ENCODE measurements around the gene CDH20. TPM values are rescaled to one million over a fixed set of nuclear protein-coding genes. Genes with fewer than 3 reads are reported as not detected.

CDH20 gene
- total RNA-seq, 1 donor from 2014 or later = not detected

DNA sequence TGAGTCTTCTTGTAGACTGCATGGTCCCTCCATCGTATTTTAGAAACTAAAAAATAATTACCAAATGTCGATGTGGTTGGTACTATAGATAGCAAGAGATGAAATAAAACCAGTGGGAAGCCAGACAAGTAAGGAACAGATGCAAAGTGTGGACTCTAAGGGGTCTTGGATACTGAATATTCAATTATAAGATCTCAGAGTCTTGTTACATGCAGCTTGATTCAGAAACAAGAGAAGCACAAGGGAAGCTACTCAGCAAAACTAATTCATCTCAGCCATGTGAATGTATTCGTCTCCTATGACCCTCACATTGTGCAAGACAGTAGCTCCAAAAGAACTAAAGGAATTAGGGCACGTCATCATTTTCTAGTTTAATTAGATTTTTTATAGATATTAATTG is 80.9 kb downstream of the CDH20 start:
- no peaks in the 10 kb centered on the region for H3K36me3 Mint-ChIP-seq (ENCODE audit: low read depth)
- H3K27me3 Mint-ChIP-seq (ENCODE audit: low read depth) = no peaks in the 10 kb centered on the region
- TF ChIP-seq, protein P1, sequence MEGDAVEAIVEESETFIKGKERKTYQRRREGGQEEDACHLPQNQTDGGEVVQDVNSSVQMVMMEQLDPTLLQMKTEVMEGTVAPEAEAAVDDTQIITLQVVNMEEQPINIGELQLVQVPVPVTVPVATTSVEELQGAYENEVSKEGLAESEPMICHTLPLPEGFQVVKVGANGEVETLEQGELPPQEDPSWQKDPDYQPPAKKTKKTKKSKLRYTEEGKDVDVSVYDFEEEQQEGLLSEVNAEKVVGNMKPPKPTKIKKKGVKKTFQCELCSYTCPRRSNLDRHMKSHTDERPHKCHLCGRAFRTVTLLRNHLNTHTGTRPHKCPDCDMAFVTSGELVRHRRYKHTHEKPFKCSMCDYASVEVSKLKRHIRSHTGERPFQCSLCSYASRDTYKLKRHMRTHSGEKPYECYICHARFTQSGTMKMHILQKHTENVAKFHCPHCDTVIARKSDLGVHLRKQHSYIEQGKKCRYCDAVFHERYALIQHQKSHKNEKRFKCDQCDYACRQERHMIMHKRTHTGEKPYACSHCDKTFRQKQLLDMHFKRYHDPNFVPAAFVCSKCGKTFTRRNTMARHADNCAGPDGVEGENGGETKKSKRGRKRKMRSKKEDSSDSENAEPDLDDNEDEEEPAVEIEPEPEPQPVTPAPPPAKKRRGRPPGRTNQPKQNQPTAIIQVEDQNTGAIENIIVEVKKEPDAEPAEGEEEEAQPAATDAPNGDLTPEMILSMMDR (IDR thresholded peaks at IDR 0.05) = no peak
- DNase-seq (ENCODE audit: low spot score) = no peak
- H3K4me1 Mint-ChIP-seq (ENCODE audit: low read depth) = no peaks in the 10 kb centered on the region
- no peak overlapping the region for H3K4me3 Mint-ChIP-seq (ENCODE audit: unreplicated experiment)
- no peaks in the 10 kb centered on the region for H3K9me3 Mint-ChIP-seq (ENCODE audit: low read depth)
- no peak overlapping the region for H3K27ac Mint-ChIP-seq (ENCODE audit: unreplicated experiment)

GRCh38 chr18:61419763-61420162 is 86.5 kb downstream of the CDH20 start:
- H3K27ac Mint-ChIP-seq (ENCODE audit: unreplicated experiment) = no peak overlapping the region
- no peaks in the 10 kb centered on the region for H3K36me3 Mint-ChIP-seq (ENCODE audit: low read depth)
- H3K9me3 Mint-ChIP-seq (ENCODE audit: low read depth) = no peaks in the 10 kb centered on the region

DNA sequence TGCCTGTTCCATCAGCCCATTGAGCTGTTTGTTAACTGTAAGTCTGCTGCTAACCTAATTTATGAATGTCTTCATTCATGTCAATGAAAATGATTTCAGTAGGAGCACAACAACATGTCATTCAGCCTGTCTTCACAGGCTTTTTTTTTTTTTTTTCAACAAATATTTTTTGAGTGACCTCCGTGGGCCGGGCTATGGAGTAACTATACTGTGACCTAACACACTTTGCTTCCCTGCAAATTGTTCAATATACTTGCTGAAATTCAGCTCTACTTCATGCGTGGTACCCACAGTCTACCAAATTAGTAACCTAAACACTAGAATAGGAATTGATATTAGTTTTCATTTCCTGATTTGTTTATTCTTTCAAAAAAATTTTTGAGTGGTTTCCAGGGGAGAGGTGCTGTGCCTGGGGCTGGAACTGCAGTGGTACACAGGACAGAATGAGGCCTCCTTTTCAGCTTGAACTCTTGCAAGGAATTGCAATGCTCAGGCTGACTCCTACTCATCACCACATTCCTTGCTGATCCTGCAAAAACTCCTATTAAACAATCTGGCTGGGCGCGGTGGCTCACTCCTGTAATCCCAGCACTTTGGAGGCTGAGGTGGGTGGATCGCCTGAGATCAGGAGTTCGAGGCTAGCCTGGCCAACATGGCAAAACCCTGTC is 87.1 kb downstream of the CDH20 start:
- Mint-ChIP-seq H3K27me3 (ENCODE audit: low read depth) (no peaks in the 10 kb centered on the region), H3K36me3 (ENCODE audit: low read depth) (no peaks in the 10 kb centered on the region), H3K4me3 (ENCODE audit: unreplicated experiment) (no peak overlapping the region), H3K4me1 (ENCODE audit: low read depth) (peaks cover 4% of the 10 kb centered on the region), H3K9me3 (ENCODE audit: low read depth) (no peaks in the 10 kb centered on the region), H3K27ac (ENCODE audit: unreplicated experiment) (no peak overlapping the region)
- TF ChIP-seq, protein P1 (IDR thresholded peaks at IDR 0.05) = no peak
- DNase-seq (ENCODE audit: low spot score) = no peak

More at GRCh38 chr18:61419763-61420162, 86.5 kb downstream of the CDH20 start:
- TF ChIP-seq, protein P1 (IDR thresholded peaks at IDR 0.05) = no peak
- Mint-ChIP-seq H3K4me3 (ENCODE audit: unreplicated experiment) (no peak overlapping the region), H3K27me3 (ENCODE audit: low read depth) (no peaks in the 10 kb centered on the region), H3K4me1 (ENCODE audit: low read depth) (peaks cover 4% of the 10 kb centered on the region)
- DNase-seq (ENCODE audit: low spot score) = no peak

DNA sequence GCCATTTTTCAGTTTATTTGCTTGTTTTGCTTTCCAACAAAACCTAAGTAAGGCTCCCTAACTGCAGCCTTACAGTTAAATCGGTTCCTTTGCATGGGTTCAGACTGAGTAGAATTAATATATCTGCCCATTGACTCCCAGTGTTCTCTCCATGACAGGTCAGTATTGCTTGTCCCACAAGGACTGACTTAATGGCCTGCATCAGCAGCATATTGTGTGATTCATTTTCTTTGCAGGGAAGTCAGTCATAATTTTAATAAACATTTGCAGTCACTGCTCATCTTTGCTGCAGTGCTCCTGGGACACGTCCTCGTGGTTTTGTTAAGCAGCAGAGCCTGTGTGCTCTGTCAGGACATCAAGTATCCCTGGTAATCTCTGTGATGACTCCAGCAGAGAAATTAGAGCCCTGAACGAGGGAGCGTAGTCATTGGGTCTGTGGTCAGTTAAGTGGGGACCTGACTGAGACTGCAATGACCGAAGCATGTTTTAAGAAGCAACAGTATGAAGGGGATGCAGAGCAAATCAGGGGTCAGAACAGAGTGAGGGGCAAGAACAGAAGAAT is 93.3 kb downstream of the CDH20 start:
- H3K9me3 Mint-ChIP-seq (ENCODE audit: low read depth) = peaks cover 4% of the 10 kb centered on the region
- H3K27me3 Mint-ChIP-seq (ENCODE audit: low read depth) = peaks cover 8% of the 10 kb centered on the region
- no peaks in the 10 kb centered on the region for H3K36me3 Mint-ChIP-seq (ENCODE audit: low read depth)
- no peak overlapping the region for H3K27ac Mint-ChIP-seq (ENCODE audit: unreplicated experiment)
- TF ChIP-seq, protein P1 (IDR thresholded peaks at IDR 0.05) = no peak
- H3K4me3 Mint-ChIP-seq (ENCODE audit: unreplicated experiment) = no peak overlapping the region
- peaks cover 4% of the 10 kb centered on the region for H3K4me1 Mint-ChIP-seq (ENCODE audit: low read depth)
- no peak for DNase-seq (ENCODE audit: low spot score)

DNA sequence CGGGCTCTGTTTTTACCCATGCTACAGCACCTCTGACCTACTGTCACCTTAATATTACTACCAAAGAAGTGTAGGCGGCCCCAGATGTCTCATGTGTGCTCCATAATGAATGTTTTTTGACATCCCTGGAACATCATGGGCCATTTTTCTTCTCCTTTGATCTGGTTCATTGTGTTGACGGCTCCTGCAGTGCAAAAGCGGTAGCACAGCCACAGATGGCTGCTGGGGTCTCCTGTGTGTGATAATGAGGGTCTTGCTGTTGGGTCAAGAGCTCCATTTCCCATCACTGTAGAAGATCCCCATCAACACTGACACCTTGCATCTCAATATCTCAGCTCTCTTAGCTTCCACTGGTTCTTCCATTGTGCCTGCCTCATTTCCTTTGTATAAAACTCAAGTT is 95.0 kb downstream of the CDH20 start:
- Mint-ChIP-seq H3K27me3 (ENCODE audit: low read depth) (peaks cover 8% of the 10 kb centered on the region), H3K4me1 (ENCODE audit: low read depth) (no peaks in the 10 kb centered on the region), H3K4me3 (ENCODE audit: unreplicated experiment) (no peak overlapping the region), H3K36me3 (ENCODE audit: low read depth) (no peaks in the 10 kb centered on the region), H3K9me3 (ENCODE audit: low read depth) (peaks cover 4% of the 10 kb centered on the region), H3K27ac (ENCODE audit: unreplicated experiment) (no peak overlapping the region)
- no peak for DNase-seq (ENCODE audit: low spot score)
- TF ChIP-seq, protein P1 (IDR thresholded peaks at IDR 0.05) = no peak

Data from chondrocyte (in vitro differentiated cells).